ENCODE results near the gene SNAPC2.

SNAPC2 gene

DNA sequence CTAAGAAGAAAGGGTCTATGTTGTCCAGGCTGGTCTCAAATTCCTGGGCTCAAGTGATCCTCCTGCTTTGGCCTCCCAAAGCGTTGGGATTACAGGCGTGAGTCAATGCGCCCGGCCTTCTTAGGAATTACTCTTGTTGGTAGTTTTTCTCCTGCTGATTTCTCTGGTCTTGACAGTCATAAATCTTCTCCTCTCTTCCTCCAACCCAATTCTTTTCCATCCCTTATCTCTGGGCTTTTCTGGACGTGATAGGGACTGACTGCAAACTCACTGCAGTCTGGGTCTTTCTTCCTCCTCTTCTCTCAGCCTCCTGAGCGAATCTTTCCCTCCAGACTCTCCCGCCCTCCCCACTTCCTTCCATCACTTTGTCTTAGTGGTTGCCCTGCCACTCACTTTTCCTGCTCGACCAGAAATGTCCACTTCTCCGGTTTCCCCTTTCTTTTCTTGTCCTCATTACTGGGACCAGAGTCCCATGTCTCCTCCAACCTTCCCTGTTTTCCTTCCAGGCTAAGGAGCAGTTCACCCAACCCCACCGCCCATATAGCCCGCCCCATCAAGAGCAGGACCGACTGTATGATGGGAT is 45.2 kb downstream of the SNAPC2 start:
- TF ChIP-seq, protein P1, sequence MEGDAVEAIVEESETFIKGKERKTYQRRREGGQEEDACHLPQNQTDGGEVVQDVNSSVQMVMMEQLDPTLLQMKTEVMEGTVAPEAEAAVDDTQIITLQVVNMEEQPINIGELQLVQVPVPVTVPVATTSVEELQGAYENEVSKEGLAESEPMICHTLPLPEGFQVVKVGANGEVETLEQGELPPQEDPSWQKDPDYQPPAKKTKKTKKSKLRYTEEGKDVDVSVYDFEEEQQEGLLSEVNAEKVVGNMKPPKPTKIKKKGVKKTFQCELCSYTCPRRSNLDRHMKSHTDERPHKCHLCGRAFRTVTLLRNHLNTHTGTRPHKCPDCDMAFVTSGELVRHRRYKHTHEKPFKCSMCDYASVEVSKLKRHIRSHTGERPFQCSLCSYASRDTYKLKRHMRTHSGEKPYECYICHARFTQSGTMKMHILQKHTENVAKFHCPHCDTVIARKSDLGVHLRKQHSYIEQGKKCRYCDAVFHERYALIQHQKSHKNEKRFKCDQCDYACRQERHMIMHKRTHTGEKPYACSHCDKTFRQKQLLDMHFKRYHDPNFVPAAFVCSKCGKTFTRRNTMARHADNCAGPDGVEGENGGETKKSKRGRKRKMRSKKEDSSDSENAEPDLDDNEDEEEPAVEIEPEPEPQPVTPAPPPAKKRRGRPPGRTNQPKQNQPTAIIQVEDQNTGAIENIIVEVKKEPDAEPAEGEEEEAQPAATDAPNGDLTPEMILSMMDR (IDR thresholded peaks at IDR 0.05): no peak
- Histone ChIP-seq H3K27ac (no peak overlapping the region), H3K27me3 (no peaks in the 10 kb centered on the region), H3K4me3 (ENCODE audit: low read depth in 1 of 2, low read length in 1 of 2) (no peak overlapping the region), H3K36me3 (peaks cover 85% of the 10 kb centered on the region), H3K9me3 (no peaks in the 10 kb centered on the region), H3K4me1 (ENCODE audit: control insufficient read depth in 1 of 2, insufficient read depth in 1 of 2, low read depth in 1 of 2, low read length in 1 of 2) (peaks cover 0 to 5% of the 10 kb centered on the region in 2 experiments)

DNA sequence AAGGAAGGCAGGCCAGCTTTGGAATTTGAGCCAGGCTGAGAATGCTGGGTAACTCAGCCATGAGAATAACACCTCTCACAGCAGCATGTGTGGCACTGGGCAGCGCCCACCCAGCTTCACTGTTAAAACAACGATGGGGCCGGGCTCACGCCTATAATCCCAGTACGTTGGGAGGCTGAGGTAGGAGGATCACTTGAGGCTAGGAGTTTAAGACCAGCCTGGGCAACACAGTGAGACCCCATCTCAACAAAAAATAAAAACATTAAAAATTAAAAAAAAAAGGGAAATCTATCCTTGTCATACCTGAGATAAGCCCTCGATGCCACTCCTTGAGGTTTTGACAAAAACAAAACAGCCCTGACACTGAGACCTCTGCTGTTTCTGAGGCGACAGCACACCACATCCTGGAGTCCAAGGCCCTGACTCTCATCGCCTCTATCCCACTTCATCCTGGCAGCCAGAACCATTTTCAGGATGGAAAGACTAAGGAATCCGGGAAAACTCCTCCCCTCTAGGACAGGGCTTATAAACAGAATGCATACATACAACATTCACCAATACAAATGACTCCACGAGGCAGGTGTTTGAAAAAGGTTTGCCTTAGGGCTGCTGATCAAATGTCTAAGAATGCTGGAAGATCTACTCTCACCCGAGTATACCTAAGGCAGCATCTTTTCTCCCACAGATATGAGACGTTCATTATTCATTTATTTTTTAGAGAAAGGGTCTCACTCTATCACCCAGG is 46.0 kb downstream of the SNAPC2 start:
- Histone ChIP-seq H3K9me3 (no peaks in the 10 kb centered on the region), H3K4me1 (ENCODE audit: control insufficient read depth in 1 of 2, insufficient read depth in 1 of 2, low read depth in 1 of 2, low read length in 1 of 2) (peaks cover 0 to 5% of the 10 kb centered on the region in 2 experiments), H3K36me3 (peaks cover 81% of the 10 kb centered on the region), H3K27me3 (no peaks in the 10 kb centered on the region), H3K4me3 (ENCODE audit: low read depth in 1 of 2, low read length in 1 of 2) (no peak overlapping the region), H3K27ac (no peak overlapping the region)
- TF ChIP-seq, protein P1 (IDR thresholded peaks at IDR 0.05): no peak

DNA sequence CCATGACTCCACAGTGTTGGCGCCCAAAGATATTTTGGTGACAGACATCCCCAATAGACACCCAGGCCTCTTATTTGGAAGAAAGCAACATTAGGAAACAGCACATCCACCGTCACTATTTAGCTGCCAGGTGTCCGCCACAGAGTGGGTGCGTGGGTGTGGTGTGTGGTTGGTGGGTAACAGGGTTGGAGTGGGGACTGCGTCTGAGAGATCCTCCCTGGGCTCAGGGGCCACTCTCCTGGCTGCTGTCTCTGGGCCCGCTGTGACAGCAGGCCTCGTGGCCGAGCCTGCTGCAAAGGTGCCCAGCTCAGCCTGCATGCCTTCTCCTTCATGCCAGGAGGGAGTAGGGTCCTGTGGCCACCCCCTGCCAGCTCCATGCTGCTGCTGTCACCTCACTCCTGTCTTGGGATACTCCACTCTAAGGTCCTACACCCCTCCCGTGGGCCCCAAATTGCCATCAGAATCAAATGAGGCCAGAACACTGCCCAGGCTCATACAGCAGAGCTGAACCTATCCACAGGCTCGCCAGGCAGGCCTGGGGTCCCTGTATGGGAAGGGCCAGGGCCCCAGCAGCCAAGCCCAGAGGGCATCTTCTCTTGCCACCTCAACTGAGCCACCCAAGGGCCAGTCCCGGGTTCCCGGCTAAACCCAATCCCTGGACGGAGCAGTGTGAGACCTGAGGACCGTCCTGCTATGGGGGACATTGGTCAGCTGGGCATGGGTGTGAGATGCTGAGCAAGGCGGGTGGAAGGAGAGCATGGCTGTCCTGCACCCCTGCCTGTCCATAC is 48.1 kb downstream of the SNAPC2 start:
- H3K27ac ChIP-seq: no peak overlapping the region
- H3K9me3 ChIP-seq: no peaks in the 10 kb centered on the region
- H3K27me3 ChIP-seq: no peaks in the 10 kb centered on the region
- no peak overlapping the region for H3K4me3 ChIP-seq (ENCODE audit: low read depth in 1 of 2, low read length in 1 of 2)
- H3K36me3 ChIP-seq: peaks cover 80% of the 10 kb centered on the region
- no peaks in the 10 kb centered on the region for H3K4me1 ChIP-seq (ENCODE audit: control insufficient read depth in 1 of 2, insufficient read depth in 1 of 2, low read depth in 1 of 2, low read length in 1 of 2)
- TF ChIP-seq, protein P1 (IDR thresholded peaks at IDR 0.05): no peak

- TF ChIP-seq, protein P1 (IDR thresholded peaks at IDR 0.05): no peak
- Histone ChIP-seq H3K4me3 (ENCODE audit: low read depth in 1 of 2, low read length in 1 of 2) (no peak overlapping the region), H3K36me3 (peaks cover 80% of the 10 kb centered on the region), H3K27me3 (no peaks in the 10 kb centered on the region), H3K27ac (no peak overlapping the region), H3K4me1 (ENCODE audit: control insufficient read depth in 1 of 2, insufficient read depth in 1 of 2, low read depth in 1 of 2, low read length in 1 of 2) (no peaks in the 10 kb centered on the region), H3K9me3 (no peaks in the 10 kb centered on the region)
These were observed 48.8 kb downstream of the SNAPC2 start for GRCh38 chr19:7968796-7969554.

GRCh38 chr19:7969555-7969939 is 49.4 kb downstream of the SNAPC2 start:
- no peaks in the 10 kb centered on the region for H3K27me3 ChIP-seq
- H3K4me3 ChIP-seq (ENCODE audit: low read depth in 1 of 2, low read length in 1 of 2): no peak overlapping the region
- H3K4me1 ChIP-seq (ENCODE audit: control insufficient read depth in 1 of 2, insufficient read depth in 1 of 2, low read depth in 1 of 2, low read length in 1 of 2): no peaks in the 10 kb centered on the region
- H3K9me3 ChIP-seq: no peaks in the 10 kb centered on the region
- peaks cover 81% of the 10 kb centered on the region for H3K36me3 ChIP-seq
- TF ChIP-seq, protein P1 (IDR thresholded peaks at IDR 0.05): no peak
- H3K27ac ChIP-seq: no peak overlapping the region
